Mesodermal cell (in vitro differentiated cells): ENCODE measurements around the gene AGFG2.
A peak's percentile ranks its signal among the peaks of the same experiment; 100 is the strongest.

Experiments used
- H3K27ac ChIP-seq: 2 replicates; pipeline ENCODE4 v1.7.0; 2013; ENCODE audit warnings: mild to moderate bottlenecking, low read depth, low read length, moderate library complexity; ENCODE audit not compliant: severe bottlenecking
- H3K36me3 ChIP-seq: 2 replicates; pipeline ENCODE4 v1.7.1; 2013; ENCODE audit warnings: mild to moderate bottlenecking, low read length, moderate library complexity; ENCODE audit not compliant: control insufficient read depth, insufficient read depth
- H3K4me1 ChIP-seq: one replicate; pipeline ENCODE4 v1.7.1; 2013; ENCODE audit warnings: mild to moderate bottlenecking, low read length; ENCODE audit not compliant: insufficient read depth, control insufficient read depth, poor library complexity, severe bottlenecking
- H3K4me3 ChIP-seq: 2 replicates; pipeline ENCODE4 v1.7.0; 2013; ENCODE audit warnings: low read length, control low read depth, mild to moderate bottlenecking; ENCODE audit not compliant: insufficient read depth, poor library complexity, severe bottlenecking; ENCODE audit errors: extremely low read depth
- H3K9me3 ChIP-seq: 2 replicates; pipeline ENCODE4 v1.7.1; 2013; ENCODE audit warnings: mild to moderate bottlenecking, low read length, moderate library complexity; ENCODE audit not compliant: control insufficient read depth
- WGBS, 2 experiments: methylation state at CpG; one replicate each; pipeline ENCODE4 v1.1.5; 2013; ENCODE audit warnings: missing lambda C conversion rate in 2 of 2; ENCODE audit not compliant: insufficient coverage in 2 of 2; 5-methylcytosine and 5-hydroxymethylcytosine counted together

Gene AGFG2

DNA sequence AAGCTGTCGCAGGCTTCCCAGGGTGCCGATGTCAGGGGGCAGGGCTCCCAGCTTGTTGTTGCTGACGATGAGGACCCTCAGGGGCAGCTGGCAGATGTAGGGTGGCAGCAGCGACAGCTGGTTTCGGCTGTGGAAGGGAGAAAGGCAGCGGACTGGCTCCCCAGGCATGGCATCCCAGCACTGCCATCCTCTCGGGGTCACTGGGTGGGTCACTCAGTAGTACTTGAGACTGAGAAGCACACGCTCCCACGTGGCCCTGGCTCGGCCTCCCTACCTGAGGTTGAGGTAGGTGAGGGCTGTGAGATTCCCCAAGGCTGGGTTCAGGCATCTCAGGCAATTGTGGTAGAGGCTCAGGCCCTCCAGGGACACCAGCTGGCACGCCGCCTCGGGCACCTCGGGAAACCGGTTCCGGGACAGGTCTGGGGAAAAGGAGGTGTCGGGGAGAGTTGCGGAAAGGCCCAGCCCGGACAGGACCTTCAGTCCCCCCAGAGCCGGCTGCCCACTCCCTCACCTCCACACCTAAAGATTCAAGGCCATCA, 43.1 kb downstream of the AGFG2 start:
- Histone ChIP-seq H3K9me3 (no peaks in the 10 kb centered on the region), H3K4me3 (no peak overlapping the region), H3K4me1 (peaks cover 24% of the 10 kb centered on the region), H3K36me3 (peaks cover 55% of the 10 kb centered on the region), H3K27ac (peak overlapping the region; percentile 90)
- 95 to 96% methylated on average over 10 to 15 of the region's 20 CpGs for WGBS, 2 experiments

DNA sequence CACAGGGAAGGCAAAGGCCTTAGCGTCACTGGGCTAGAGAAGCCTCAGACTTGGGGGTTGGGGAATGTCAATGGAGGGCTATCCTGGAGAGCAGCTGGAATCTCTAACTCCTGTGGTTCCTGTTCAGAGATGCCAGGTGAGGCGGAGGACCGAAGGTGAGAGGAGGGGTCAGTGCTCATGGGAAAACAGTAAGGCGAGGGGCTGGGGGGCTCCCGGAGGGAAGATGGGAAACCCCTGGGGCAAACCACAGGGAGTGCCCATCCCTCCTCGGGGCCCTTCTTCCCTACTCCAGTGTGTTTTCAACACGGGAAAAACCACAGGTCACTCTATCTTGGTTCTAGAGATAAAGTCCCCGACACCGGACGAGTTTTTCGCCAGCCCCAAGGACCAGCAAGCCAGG, 43.6 kb downstream of the AGFG2 start:
- peak overlapping the region; percentile 90 for H3K27ac ChIP-seq
- whole genome bisulfite sequencing, 2 experiments: 84 to 91% methylated on average over 10 to 11 of the region's 11 CpGs
- peaks cover 24% of the 10 kb centered on the region for H3K4me1 ChIP-seq
- H3K36me3 ChIP-seq: peaks cover 51% of the 10 kb centered on the region
- no peaks in the 10 kb centered on the region for H3K9me3 ChIP-seq
- H3K4me3 ChIP-seq: no peak overlapping the region

DNA sequence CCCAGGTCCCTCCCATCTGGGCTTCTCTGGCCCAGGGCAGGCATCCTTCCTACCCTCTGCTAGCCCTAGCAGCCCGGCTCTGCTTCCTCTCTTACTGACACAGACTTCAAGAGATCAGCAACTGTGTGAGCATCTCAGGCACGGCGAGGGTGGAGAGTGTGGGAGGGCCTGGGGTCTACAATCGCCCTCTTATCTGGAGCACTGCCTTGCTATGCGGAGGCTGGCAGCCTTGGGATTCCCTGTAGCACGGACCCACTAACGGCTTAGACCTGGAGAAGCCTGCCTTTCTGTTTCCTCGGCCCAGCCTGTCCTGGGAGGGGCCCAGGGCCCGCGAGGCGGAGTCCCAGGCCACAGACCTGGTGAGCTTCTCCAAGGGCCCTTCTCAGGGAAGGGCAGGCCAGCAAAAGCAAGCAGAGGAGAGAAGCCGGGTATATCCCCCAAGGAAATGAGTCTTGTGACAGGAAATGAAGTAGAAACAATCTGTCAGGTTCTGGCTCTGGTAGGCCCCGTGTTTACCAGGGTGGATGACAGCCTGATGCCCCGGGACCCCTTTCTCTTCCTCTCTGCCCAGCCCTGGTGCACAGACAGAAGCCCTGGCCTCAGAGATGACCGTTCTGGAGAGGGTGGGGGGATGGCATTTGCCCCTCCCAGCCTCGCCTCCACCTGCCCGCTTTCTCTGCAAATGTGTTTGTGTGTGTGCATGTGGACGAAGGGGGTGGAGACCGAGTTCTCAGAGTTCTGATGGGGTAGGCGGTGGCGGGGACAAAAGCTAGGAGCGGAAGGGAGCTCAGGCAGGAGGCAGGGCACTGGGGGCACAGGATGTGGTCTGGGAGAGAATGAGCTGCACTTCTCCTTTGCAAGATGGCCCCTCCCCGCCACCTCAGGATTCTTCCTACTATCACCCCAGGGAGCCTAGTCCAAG, 44.4 kb downstream of the AGFG2 start:
- peak overlapping the region; percentile 70 for H3K4me3 ChIP-seq
- peak overlapping the region; percentile 90 for H3K27ac ChIP-seq
- WGBS, 2 experiments: 56 to 65% methylated on average over 17 to 20 of the region's 23 CpGs
- H3K9me3 ChIP-seq: no peaks in the 10 kb centered on the region
- peaks cover 44% of the 10 kb centered on the region for H3K36me3 ChIP-seq
- peaks cover 24% of the 10 kb centered on the region for H3K4me1 ChIP-seq

DNA sequence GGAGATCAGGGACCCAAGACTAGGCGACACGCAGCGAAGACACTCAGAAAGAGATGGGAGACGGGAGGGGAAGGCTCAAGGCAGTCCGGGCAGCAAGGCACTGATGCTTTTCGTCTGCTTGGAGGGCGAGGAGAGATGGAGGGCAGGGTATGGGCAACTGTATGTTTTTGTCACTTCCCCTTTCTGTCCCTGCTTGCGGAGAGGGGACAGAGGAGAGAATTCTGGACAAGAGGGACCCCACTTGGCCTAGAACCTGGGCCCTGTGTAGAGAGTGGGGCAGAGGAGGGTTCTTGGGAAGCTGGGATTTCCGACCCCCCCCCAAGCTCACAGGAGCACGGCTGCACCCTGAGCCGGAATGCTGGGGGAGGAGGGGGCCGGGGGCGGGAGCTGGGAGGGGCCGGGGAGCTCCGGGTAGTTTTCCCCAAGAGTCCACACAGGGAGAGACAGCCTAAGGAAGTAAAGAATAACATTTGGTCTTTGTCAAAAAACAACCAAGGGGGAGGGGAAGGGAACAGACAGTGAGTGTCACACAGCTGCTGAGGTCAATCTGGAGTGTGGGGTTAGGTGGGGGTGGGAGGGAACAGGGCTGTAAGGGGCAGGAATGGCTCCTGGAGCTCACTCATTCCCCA, 45.2 kb downstream of the AGFG2 start:
- WGBS, 2 experiments: 53% methylated on average over 9 of the region's 15 CpGs
- Histone ChIP-seq H3K27ac (peak overlapping the region; percentile 90), H3K36me3 (peaks cover 36% of the 10 kb centered on the region), H3K4me3 (peak overlapping the region; percentile 70), H3K9me3 (no peaks in the 10 kb centered on the region), H3K4me1 (peaks cover 24% of the 10 kb centered on the region)

DNA sequence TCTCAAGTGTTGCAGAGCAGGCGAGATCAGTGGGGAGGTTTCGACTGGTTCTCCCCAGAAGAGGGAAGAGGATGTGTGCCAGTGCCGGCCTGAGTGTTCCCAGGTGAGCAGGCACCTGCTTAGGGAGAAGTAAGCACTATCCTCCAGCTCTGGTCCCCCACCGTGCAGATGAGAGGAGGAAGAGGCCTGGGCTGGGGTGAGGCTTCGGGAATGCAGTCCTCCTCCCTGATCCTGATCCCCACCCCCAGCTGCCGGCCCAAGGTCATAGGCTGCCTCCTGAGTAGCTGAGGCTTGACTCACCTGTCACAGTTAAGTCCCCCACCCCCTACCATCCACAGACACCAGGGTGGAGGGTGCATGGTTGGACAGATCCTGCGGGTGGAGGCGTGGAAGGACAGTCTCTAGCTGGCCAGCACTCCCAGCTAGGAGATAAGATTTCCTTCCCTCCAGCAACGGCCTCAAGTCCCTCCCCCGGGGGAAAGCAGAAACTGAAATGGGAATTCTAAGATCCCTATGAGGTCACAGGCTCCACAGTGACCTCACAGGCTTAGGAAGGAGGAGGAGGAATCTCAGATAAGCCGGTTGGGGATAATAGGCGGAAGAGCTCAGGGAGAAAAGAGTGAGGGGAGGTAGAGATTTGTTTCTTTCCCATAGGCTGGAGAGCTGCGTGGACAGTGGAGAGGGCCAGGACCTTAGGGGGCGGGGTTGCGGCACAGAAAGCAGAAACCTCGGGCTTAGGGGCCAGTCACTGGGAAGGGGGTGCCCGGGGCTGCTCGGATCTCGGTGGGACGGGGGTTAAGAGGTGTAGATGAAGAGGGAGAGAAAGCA, 45.9 kb downstream of the AGFG2 start:
- Histone ChIP-seq H3K27ac (peak overlapping the region; percentile 90), H3K9me3 (no peaks in the 10 kb centered on the region), H3K4me3 (peak overlapping the region; percentile 70), H3K36me3 (peaks cover 30% of the 10 kb centered on the region), H3K4me1 (peaks cover 24% of the 10 kb centered on the region)
- WGBS, 2 experiments: 3 to 4% methylated on average over 10 to 13 of the region's 20 CpGs

DNA sequence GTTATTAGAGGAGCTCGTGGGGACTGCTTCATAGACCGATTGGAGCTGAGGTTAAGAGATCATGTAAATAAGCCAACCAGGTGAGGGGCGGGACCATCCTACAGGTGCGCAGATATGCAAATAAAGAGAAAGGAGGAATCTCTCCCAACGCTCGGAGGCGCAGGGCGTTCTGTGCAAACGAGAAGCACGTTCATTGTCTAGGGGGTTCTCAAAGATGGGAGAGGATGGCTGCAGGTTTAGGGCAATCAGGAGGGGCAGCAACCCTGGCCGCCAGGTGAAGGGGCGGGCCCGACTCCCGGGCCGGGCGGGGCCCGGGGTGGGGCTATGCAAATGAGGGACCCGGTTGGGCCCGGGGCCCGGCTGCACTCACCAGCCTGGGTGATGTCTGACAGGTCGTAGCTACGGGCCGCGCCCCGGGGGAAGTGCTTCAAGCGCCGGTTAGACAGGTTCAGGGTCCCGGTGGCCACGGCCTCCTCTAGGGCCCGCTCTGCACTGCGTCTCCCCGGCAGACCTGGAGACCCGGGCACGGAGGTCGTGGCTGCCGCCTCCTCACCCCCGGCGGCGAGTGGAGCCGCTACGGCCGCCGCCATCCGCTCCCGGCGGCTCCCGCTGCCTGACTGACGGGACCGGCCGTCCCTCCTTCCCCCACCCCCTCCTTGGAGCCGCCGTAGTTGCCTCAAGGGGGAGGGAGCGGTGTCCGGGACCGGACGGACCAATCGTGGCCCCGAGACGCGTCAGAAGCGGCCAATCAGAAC, 46.7 kb downstream of the AGFG2 start, which contains the start of gene LRCH4:
Gene LRCH4, minus strand, starts transcription at position 619 of the 755 bp plus-strand sequence. Its CDS starts 29 bp downstream, at position 590.
- Histone ChIP-seq H3K4me3 (peak within 1 kb of the TSS; percentile 70), H3K4me1 (peaks cover 24% of the 10 kb centered on the region), H3K9me3 (no peaks in the 10 kb centered on the region), H3K36me3 (peaks cover 22% of the 10 kb centered on the region), H3K27ac (peak within 1 kb of the TSS; percentile 90)
- WGBS, 2 experiments: 0 to 1% methylated on average over 45 to 47 of the region's 61 CpGs

DNA sequence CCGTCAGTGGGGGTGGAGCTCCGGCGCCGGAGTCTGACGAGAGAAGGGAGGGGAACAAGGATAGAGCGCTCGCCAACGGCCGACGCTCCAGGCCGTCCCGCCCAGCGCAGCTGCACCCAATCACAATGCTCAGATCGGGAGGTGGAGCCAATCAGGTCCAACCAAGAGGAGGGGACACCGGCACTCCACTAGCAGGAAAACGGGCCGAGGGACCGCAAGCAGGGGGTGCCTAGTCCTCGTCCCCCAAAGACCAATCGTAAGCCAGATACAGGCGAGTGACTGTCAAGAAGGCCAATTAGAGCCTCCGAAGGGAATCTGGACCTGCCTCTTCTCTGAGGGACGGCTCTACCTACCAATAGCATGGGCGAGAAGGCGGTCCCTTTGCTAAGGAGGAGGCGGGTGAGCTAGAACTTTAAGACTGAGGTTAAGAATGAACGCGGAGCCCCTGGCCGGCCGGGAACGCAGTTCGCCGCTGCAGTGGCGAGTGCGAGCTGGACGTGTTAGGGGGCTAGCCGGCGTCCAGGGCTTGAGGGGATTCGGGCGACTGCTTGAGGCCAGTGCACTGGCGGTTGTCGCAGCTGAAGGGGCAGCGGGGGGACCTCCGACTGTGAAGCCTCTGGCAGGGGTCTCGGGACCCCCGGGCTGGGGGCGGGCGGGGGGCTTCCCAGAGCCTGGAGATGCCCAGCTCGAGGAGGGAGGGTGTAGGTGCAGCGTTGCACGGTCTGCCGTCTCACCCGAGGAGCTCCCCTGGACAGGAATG, 47.4 kb downstream of the AGFG2 start, which contains the start of gene FBXO24:
Gene FBXO24, plus strand, starts transcription at position 63 of the 760 bp plus-strand sequence. Its CDS starts 298 bp downstream, at position 361.
- peaks cover 15% of the 10 kb centered on the region for H3K36me3 ChIP-seq
- H3K27ac ChIP-seq: peak within 1 kb of the TSS; percentile 90
- peak within 1 kb of the TSS; percentile 70 for H3K4me3 ChIP-seq
- no peaks in the 10 kb centered on the region for H3K9me3 ChIP-seq
- H3K4me1 ChIP-seq: peaks cover 24% of the 10 kb centered on the region
- 0 to 1% methylated on average over 44 to 53 of the region's 53 CpGs for WGBS, 2 experiments

DNA sequence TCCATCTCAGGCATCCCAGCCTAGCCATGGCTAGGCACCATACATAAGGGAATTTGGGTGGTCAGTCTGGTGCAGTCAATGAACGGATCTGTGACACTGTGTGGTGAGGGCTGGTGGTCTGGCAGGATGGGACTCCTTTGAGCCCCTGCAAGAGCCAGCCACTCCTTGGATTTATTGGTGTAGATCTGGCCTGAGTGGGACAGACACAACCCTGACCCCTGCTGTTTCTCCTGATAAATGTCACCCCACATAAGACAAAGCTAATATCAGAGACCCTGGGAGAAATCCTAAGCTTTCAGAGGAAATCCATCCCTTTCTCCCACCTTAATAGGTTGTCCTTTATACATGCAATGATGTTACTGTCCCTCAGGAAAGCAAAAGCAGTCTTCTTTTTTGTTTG, 49.4 kb downstream of the AGFG2 start:
- 88% methylated on average over 1 of the region's 1 CpG; no CpG with 5 or more reads in 1 of the 2 experiments for WGBS, 2 experiments
- H3K27ac ChIP-seq: no peak overlapping the region

DNA sequence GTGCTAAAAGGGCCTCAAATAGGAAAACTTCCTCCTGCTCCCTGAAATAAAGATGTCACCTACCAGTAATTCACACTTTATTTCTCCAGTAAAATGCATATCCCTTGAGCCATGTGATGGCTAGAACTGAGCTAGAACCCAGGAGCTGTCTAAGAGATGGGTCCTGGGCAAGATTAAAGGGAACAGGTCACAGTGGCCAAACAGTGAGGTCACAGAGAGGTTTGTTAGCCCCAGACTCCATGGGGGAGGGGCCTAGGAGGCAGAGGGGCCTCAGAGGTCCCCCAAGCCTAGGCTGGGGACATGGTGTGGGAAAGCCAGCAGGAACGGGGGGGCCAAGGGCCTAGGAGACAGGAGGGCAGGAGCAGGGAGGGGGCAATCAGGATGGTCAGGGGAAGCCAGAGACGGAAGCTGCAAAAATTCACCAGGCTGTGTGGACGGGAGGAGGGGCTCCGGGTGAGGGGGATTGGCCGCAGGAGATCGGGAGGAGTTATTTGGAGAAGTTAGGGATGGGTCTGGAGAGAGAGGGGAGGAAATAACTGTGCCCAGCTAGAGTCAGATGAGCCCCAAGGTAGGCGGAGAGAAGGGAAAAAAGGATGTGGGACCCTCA, 50.4 kb downstream of the AGFG2 start:
- WGBS, 2 experiments: 29 to 32% methylated on average over 7 of the region's 7 CpGs
- H3K36me3 ChIP-seq: no peaks in the 10 kb centered on the region
- H3K9me3 ChIP-seq: no peaks in the 10 kb centered on the region
- H3K4me3 ChIP-seq: no peak overlapping the region
- no peak overlapping the region for H3K27ac ChIP-seq
- peaks cover 4% of the 10 kb centered on the region for H3K4me1 ChIP-seq

More for the DNA sequence above, 49.4 kb downstream of the AGFG2 start:
- H3K36me3 ChIP-seq: peaks cover 3% of the 10 kb centered on the region
- H3K4me3 ChIP-seq: no peak overlapping the region
- H3K4me1 ChIP-seq: peaks cover 11% of the 10 kb centered on the region
- no peaks in the 10 kb centered on the region for H3K9me3 ChIP-seq
